ENCODE data around the gene PLEKHA7. TPM values are rescaled to one million over a fixed set of nuclear protein-coding genes. Genes with fewer than 3 reads are reported as not detected.
A peak's percentile ranks its signal among the peaks of the same experiment; 100 is the strongest.
"Not testable (repeated sequence)": the region's sequence is repeated elsewhere in the genome, so short reads cannot be mapped to it uniquely, and the experiment has no call there.

PLEKHA7 gene
- total and polyA plus RNA-seq, 4 donors = 13.3 to 31.8 (median 21.5) TPM

GRCh38 chr11:17046690-17047089 lies 32.5 kb upstream of the PLEKHA7 start:
- 73 to 80% methylated on average over 5 of the region's 5 CpGs for WGBS, 2 donors

GRCh38 chr11:17036666-17037658 lies 22.7 kb upstream of the PLEKHA7 start:
- H3K4me3 ChIP-seq = no peak overlapping the region
- peak in 1 of 3 donors; percentile 3 for DNase-seq
- no peak overlapping the region for H3K27ac ChIP-seq (ENCODE audit: low read depth in 1 of 2, low read length in 1 of 2)
- H3K27me3 ChIP-seq (ENCODE audit: control insufficient read depth in 3 of 3, insufficient read depth in 3 of 3, low read length in 2 of 3) = no peaks in the 10 kb centered on the region
- H3K9me3 ChIP-seq (ENCODE audit: control insufficient read depth in 4 of 4, insufficient read depth in 3 of 4, low read length in 3 of 4) = peaks cover 0 to 3% (median 0%) of the 10 kb centered on the region in 4 donors
- H3K4me1 ChIP-seq (ENCODE audit: control insufficient read depth in 5 of 5, insufficient read depth in 5 of 5, low read length in 5 of 5) = no peaks in the 10 kb centered on the region
- 81 to 85% methylated on average over 6 of the region's 6 CpGs for WGBS, 2 donors
- TF ChIP-seq, protein P1, sequence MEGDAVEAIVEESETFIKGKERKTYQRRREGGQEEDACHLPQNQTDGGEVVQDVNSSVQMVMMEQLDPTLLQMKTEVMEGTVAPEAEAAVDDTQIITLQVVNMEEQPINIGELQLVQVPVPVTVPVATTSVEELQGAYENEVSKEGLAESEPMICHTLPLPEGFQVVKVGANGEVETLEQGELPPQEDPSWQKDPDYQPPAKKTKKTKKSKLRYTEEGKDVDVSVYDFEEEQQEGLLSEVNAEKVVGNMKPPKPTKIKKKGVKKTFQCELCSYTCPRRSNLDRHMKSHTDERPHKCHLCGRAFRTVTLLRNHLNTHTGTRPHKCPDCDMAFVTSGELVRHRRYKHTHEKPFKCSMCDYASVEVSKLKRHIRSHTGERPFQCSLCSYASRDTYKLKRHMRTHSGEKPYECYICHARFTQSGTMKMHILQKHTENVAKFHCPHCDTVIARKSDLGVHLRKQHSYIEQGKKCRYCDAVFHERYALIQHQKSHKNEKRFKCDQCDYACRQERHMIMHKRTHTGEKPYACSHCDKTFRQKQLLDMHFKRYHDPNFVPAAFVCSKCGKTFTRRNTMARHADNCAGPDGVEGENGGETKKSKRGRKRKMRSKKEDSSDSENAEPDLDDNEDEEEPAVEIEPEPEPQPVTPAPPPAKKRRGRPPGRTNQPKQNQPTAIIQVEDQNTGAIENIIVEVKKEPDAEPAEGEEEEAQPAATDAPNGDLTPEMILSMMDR (IDR thresholded peaks at IDR 0.05; ENCODE audit: control extremely low read depth, extremely low read depth) = no peak
- ATAC-seq (ENCODE audit: insufficient read depth, low FRiP score) = peak; percentile 11
- H3K9ac ChIP-seq (ENCODE audit: insufficient read depth in 1 of 2, low read length in 2 of 2) = no peak overlapping the region
- no peaks in the 10 kb centered on the region for H3K36me3 ChIP-seq (ENCODE audit: control insufficient read depth in 4 of 4, insufficient read depth in 4 of 4, low read length in 4 of 4)

More at GRCh38 chr11:17046690-17047089, 32.5 kb upstream of the PLEKHA7 start:
- H3K4me3 ChIP-seq = no peak overlapping the region
- no peak overlapping the region for H3K27ac ChIP-seq (ENCODE audit: low read depth in 1 of 2, low read length in 1 of 2)
- no peaks in the 10 kb centered on the region for H3K27me3 ChIP-seq (ENCODE audit: control insufficient read depth in 3 of 3, insufficient read depth in 3 of 3, low read length in 2 of 3)
- ATAC-seq (ENCODE audit: insufficient read depth, low FRiP score) (no peak), DNase-seq (no peak)
- no peaks in the 10 kb centered on the region for H3K4me1 ChIP-seq (ENCODE audit: control insufficient read depth in 5 of 5, insufficient read depth in 5 of 5, low read length in 5 of 5)
- TF ChIP-seq, protein P1 (IDR thresholded peaks at IDR 0.05; ENCODE audit: control extremely low read depth, extremely low read depth) = no peak
- no peaks in the 10 kb centered on the region for H3K9me3 ChIP-seq (ENCODE audit: control insufficient read depth in 4 of 4, insufficient read depth in 3 of 4, low read length in 3 of 4)
- H3K9ac ChIP-seq (ENCODE audit: insufficient read depth in 1 of 2, low read length in 2 of 2) = no peak overlapping the region
- no peaks in the 10 kb centered on the region for H3K36me3 ChIP-seq (ENCODE audit: control insufficient read depth in 4 of 4, insufficient read depth in 4 of 4, low read length in 4 of 4)

DNA sequence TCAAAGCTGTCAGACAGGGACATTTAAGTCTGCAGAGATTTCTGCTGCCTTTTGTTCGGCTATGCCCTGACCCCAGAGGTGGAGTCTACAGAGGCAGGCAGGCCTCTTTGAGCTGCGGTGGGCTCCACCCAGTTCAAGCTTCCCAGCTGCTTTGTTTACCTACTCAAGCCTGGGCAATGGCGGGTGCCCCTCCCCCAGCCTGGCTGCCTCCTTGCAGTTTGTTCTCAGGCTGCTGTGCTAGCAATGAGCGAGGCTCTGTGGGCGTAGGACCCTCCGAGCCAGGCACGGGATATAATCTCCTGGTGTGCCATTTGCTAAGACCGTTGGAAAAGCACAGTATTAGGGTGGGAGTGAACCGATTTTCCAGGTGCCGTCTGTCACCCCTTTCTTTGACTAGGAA lies 19.8 kb upstream of the PLEKHA7 start:
- WGBS, 2 donors = 94 to 95% methylated on average over 10 of the region's 10 CpGs
- not testable (repeated sequence) for H3K9ac ChIP-seq (ENCODE audit: insufficient read depth in 1 of 2, low read length in 2 of 2); ATAC-seq (ENCODE audit: insufficient read depth, low FRiP score)

DNA sequence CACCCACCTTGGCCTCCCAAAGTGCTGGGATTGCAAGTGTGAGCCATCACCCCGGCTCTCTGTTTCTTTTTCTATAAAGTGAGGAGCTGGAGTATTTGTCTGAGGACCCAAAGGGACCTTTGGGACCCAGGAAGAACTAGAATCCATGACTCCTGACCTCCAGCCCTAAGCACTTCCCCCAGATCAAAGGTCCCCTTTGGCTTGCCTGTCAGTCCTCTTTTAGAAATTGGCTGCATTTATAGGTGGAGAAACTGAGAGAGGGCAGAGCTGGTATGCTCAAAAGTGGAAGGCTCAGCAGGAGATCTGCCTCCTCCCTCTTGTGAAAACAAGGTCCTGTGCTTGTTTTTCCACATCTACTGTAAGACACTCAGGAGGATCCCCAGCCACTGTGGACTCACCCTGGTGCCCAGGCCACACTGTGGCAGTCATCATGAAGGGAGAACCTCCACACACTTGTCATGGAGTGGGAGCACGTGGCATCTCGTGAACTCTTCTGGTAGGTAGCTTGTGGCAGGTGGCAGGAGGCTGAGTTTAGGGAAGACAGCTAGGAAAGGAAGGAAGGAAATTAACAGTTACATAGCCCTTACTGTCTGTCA lies 12.4 kb upstream of the PLEKHA7 start:
- WGBS, 2 donors = 75 to 79% methylated on average over 3 of the region's 3 CpGs
- no peak for ATAC-seq (ENCODE audit: insufficient read depth, low FRiP score)
- Histone ChIP-seq H3K27me3 (ENCODE audit: control insufficient read depth in 3 of 3, insufficient read depth in 3 of 3, low read length in 2 of 3) (no peaks in the 10 kb centered on the region), H3K9me3 (ENCODE audit: control insufficient read depth in 4 of 4, insufficient read depth in 3 of 4, low read length in 3 of 4) (no peaks in the 10 kb centered on the region), H3K9ac (ENCODE audit: insufficient read depth in 1 of 2, low read length in 2 of 2) (no peak overlapping the region), H3K4me1 (ENCODE audit: control insufficient read depth in 5 of 5, insufficient read depth in 5 of 5, low read length in 5 of 5) (no peaks in the 10 kb centered on the region), H3K27ac (ENCODE audit: low read depth in 1 of 2, low read length in 1 of 2) (no peak overlapping the region), H3K4me3 (no peak overlapping the region), H3K36me3 (ENCODE audit: control insufficient read depth in 4 of 4, insufficient read depth in 4 of 4, low read length in 4 of 4) (no peaks in the 10 kb centered on the region)
- no peak for DNase-seq
- TF ChIP-seq, protein P1 (IDR thresholded peaks at IDR 0.05; ENCODE audit: control extremely low read depth, extremely low read depth) = no peak

More for the DNA sequence above, 19.8 kb upstream of the PLEKHA7 start:
- H3K4me1 ChIP-seq (ENCODE audit: control insufficient read depth in 5 of 5, insufficient read depth in 5 of 5, low read length in 5 of 5); H3K27ac ChIP-seq (ENCODE audit: low read depth in 1 of 2, low read length in 1 of 2); DNase-seq; H3K27me3 ChIP-seq (ENCODE audit: control insufficient read depth in 3 of 3, insufficient read depth in 3 of 3, low read length in 2 of 3); H3K9me3 ChIP-seq (ENCODE audit: control insufficient read depth in 4 of 4, insufficient read depth in 3 of 4, low read length in 3 of 4); H3K4me3 ChIP-seq; H3K36me3 ChIP-seq (ENCODE audit: control insufficient read depth in 4 of 4, insufficient read depth in 4 of 4, low read length in 4 of 4): not testable (repeated sequence)

Data from lung (tissue), 12 donors.